Measurements from ENCODE around the gene MDN1.
"Not testable (repeated sequence)": the region's sequence is repeated elsewhere in the genome, so short reads cannot be mapped to it uniquely, and the experiment has no call there.

The MDN1 gene

DNA sequence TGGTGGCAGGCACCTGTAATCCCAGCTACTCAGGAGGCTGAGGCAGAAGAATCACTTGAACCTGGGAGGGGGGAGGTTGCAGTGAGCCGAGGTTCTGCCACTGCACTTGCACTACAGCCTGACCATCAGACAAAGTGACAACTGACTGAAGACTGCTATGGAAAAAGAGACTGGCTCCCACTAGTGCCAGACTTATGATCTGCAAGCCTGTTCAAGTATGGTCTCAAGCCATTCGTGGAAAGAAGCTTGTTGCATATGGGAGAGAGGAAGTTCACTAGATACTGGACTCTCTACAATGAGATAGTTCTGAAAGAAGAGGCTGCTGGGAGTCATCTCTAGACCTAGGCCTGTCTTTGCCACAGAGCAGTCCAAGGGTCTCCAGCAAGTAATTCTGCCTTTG is 26.7 kb downstream of the MDN1 start:
- peaks cover 34% of the 10 kb centered on the region for H3K4me1 Mint-ChIP-seq
- H3K9me3 Mint-ChIP-seq = no peaks in the 10 kb centered on the region
- H3K27ac Mint-ChIP-seq = peak overlapping the region; percentile 8 to 54
- ATAC-seq (peak; percentile 72), DNase-seq (peak; percentile 5 to 17)
- peak overlapping the region in 1 of 2 donors; percentile 16 for H3K4me3 Mint-ChIP-seq
- no peaks in the 10 kb centered on the region for H3K27me3 Mint-ChIP-seq

DNA sequence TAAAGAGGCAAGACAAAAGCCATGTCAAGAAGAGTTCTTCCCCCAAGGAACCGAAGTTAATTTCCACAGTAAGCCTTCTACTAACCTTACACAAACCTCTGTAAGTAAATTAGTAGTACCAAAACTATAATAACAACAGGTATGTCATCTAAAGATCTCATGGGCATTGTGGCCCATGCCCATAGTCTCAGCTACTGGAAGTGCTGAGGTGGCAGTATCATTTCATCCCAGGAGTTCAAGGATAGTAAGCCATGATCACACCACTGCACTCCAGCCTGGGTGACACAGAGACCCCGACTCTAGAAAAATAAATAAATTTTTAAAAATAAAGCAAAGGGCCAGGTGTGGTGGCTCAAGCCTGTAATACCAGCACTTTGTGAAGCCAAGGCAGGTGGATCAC is 29.2 kb downstream of the MDN1 start:
- Mint-ChIP-seq H3K27me3 (no peaks in the 10 kb centered on the region), H3K4me1 (peaks cover 28% of the 10 kb centered on the region), H3K4me3 (no peak overlapping the region), H3K9me3 (no peaks in the 10 kb centered on the region), H3K27ac (peak overlapping the region in 1 of 2 donors; percentile 54)
- ATAC-seq (no peak), DNase-seq (no peak)

DNA sequence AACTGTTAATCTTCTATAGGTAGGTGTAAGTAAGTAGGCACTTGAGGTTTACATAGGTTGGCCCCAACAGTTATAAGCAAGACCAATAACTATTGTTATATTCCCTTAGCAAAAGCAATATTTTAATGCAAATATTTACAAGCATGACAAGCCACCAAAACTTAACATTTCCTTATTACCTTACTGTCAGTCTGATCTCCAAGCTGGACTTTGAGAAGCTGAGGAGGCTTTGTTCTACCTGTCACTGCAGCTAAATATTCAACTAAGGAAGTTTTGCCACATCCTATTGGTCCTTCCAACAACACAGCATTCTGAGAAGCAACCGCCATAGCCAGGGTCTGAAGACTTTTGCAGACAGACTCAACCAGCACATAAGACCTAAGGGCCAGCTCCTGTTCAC is 29.6 kb downstream of the MDN1 start:
- H3K4me3 Mint-ChIP-seq = no peak overlapping the region

DNA sequence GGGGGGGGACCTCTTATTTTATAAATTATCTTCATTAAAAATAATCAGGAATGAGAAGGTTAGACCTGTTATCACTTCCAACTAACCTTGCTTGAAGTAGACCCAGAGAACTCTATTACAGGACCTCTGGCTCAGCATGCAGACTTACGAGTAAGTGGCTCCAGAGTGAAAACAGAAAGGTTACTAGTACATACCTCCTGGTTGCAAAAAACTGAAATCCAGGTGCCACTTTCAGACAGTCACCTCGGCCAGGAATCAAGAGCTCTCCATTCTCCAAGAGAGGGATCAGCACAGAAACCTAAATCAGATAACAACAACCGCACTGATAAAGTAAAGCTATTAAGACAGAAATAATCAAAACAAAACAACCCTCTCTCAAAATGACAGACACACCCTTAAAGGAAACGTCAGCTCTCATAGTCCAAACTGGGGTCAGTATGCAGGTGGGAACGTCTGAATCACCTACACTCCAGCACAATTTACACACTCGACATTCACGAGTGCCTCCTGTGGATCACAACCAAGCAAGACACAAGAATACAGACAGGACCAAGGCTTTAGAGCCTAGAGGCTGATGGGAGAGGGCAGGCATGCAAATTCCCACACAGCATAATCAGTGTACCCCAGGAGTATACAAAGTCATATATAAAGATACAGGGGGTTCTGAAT is 31.8 kb downstream of the MDN1 start:
- DNase-seq = no peak

More for the DNA sequence above, 29.6 kb downstream of the MDN1 start:
- no peak for DNase-seq
- Mint-ChIP-seq H3K9me3 (no peaks in the 10 kb centered on the region), H3K4me1 (peaks cover 24% of the 10 kb centered on the region), H3K27ac (peak overlapping the region in 1 of 2 donors; percentile 54), H3K27me3 (no peaks in the 10 kb centered on the region)
- no peak for ATAC-seq

DNA sequence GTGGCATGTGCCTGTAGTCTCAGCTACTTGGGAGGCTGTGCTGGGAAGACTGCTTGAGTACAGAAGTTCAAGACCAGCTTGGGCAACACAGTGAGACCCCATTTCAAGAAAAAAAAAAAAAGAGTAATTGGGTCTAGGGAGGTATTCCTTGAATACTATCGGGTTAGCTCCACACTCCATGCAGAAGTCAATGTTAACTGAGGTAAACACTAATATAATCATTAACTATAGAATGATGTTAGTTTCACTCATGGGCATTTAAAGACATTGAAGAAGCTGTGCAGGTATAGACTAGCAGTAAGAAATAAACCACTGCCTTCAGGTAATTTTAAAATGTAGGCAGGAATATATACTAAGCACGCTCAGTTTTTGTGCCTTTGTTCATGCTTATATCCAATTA is 32.6 kb downstream of the MDN1 start:
- DNase-seq = no peak
- no peaks in the 10 kb centered on the region for H3K27me3 Mint-ChIP-seq
- H3K4me1 Mint-ChIP-seq = no peaks in the 10 kb centered on the region
- H3K27ac Mint-ChIP-seq = no peak overlapping the region
- ATAC-seq = no peak
- no peak overlapping the region for H3K4me3 Mint-ChIP-seq
- no peaks in the 10 kb centered on the region for H3K9me3 Mint-ChIP-seq

More for the DNA sequence above, 31.8 kb downstream of the MDN1 start:
- Mint-ChIP-seq H3K27me3 (no peaks in the 10 kb centered on the region), H3K27ac (no peak overlapping the region), H3K4me1 (peaks cover 2% of the 10 kb centered on the region), H3K9me3 (no peaks in the 10 kb centered on the region), H3K4me3 (no peak overlapping the region)
- ATAC-seq = no peak

DNA sequence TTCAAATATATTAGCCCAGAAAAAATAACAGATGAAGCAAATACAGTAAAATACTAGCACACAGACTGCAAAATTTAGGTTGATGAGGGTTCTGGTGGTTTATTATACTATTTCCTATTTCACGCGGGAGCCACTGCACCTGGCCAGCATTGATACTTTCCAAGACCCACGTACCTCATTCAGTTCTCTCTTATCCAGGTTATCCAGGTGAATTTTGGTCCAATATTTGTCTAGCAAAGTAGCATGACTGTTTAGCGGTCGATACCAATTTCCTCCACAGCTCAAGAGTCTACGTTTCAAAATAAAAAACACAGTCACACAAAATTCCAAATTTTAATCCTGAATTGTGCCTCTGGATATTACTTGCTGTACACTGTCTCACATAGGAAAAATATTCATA is 34.8 kb downstream of the MDN1 start:
- H3K9me3 Mint-ChIP-seq = no peaks in the 10 kb centered on the region
- H3K27me3 Mint-ChIP-seq = no peaks in the 10 kb centered on the region
- ATAC-seq (no peak), DNase-seq (no peak)
- no peak overlapping the region for H3K4me3 Mint-ChIP-seq
- no peaks in the 10 kb centered on the region for H3K4me1 Mint-ChIP-seq
- peak overlapping the region in 1 of 2 donors; percentile 19 for H3K27ac Mint-ChIP-seq

DNA sequence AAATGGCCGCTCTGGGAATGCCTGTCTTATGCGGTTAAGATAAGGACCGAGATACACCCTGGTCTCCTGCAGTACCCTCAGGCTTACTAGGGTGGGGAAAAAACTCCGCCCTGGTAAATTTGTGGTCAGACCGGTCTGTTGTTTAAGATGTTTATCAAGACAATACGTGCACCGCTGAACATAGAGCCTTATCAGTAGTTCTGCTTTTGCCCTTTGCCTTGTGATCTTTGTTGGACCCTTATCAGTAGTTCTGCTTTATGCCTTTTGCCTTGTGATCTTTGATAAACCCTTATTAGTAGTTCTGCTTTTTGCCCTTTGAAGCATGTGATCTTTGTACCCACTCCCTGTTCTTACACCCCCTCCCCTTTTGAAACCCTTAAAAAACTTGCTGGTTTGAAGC is 36.3 kb downstream of the MDN1 start:
- H3K4me1 Mint-ChIP-seq, H3K9me3 Mint-ChIP-seq, H3K4me3 Mint-ChIP-seq, ATAC-seq, H3K27ac Mint-ChIP-seq, H3K27me3 Mint-ChIP-seq, DNase-seq: not testable (repeated sequence)

DNA sequence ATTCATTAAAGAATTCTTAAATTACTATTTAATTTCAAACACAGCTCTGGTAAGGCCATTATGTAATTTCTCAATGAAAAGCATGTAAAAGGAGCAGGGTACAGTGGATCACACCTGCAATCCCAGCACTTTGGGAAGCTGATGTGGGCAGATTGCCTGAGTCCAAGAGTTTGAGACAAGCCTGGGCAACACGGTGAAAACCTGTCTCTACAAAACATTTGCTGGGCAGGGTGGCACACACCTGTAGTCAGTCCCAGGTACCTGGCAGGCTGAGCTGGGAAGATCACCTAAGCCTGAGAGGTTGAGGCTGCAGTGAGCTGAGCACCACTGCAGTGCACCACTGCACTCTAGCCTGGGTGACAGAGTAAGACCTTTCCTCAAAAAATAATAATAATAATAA is 37.4 kb downstream of the MDN1 start:
- H3K4me1 Mint-ChIP-seq = no peaks in the 10 kb centered on the region
- no peak overlapping the region for H3K27ac Mint-ChIP-seq
- ATAC-seq (no peak), DNase-seq (no peak)
- H3K9me3 Mint-ChIP-seq = no peaks in the 10 kb centered on the region
- no peak overlapping the region for H3K4me3 Mint-ChIP-seq
- no peaks in the 10 kb centered on the region for H3K27me3 Mint-ChIP-seq

DNA sequence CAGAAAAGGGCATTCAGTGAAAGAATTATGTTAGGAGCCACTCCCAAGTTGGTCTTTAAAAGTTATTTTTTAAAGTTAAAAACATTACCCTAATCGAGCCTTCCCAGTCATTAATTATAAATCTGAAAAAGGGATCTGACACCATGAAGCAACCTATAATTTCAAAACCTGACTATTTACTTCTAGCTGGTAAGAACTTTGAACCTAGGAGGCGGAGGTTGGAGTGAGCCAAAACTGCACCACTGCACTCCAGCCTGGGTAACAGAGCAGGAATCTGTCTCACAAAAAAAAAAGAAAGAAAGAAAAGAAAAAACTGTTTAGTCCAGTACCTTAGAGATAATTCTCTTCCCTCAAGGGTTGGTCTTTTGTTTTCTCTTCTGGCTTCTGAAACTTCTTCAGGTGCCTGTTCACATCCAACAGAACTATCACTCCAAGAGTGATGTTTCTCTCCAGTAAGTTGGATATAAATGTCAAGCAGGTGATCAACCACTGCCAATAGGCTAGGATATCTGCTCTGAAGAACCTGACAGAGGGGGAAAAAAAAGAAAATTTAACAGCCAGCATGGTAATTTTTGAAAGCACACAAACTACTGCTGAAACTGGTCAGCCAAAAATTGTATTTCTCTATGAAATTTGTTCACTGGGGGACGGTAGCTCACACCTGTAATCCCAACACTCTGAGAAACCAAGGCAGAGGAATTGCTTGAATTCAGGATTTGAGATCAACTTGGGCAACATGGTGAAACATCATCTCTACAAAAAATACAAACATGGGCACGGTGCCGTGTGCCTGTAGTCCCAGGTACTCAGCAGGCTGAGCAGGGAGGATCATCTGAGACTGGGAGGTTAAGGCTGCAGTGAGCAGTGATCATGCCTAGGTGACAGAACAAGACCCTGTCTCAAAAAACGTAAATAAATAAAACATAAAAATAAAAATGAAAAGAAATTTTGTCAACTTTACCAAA is 38.2 kb downstream of the MDN1 start:
- DNase-seq (no peak), ATAC-seq (no peak)
- no peak overlapping the region for H3K4me3 Mint-ChIP-seq
- no peaks in the 10 kb centered on the region for H3K4me1 Mint-ChIP-seq
- no peaks in the 10 kb centered on the region for H3K27me3 Mint-ChIP-seq
- no peaks in the 10 kb centered on the region for H3K9me3 Mint-ChIP-seq
- H3K27ac Mint-ChIP-seq = no peak overlapping the region

DNA sequence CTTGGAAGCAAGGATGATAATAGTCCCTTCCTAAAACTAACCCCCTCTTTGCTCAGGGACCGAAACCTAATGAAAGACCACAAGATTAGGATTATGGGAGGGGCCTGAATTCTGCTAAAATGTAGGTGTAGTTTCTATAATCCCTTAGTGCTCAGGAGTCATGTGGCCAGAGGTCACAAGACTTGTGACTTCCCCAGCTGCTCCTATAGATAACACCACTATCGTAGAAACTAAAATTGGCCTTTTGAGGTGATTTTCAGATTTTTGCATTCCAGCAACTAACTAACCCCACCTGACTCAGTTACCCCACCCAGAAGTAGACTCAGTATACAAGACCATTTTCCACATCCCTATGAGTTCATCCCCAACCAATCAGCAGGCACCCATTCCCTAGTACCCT is 42.1 kb downstream of the MDN1 start:
- Mint-ChIP-seq H3K4me3 (no peak overlapping the region), H3K27me3 (no peaks in the 10 kb centered on the region), H3K27ac (no peak overlapping the region), H3K4me1 (no peaks in the 10 kb centered on the region), H3K9me3 (no peaks in the 10 kb centered on the region)
- ATAC-seq (no peak), DNase-seq (no peak)

DNA sequence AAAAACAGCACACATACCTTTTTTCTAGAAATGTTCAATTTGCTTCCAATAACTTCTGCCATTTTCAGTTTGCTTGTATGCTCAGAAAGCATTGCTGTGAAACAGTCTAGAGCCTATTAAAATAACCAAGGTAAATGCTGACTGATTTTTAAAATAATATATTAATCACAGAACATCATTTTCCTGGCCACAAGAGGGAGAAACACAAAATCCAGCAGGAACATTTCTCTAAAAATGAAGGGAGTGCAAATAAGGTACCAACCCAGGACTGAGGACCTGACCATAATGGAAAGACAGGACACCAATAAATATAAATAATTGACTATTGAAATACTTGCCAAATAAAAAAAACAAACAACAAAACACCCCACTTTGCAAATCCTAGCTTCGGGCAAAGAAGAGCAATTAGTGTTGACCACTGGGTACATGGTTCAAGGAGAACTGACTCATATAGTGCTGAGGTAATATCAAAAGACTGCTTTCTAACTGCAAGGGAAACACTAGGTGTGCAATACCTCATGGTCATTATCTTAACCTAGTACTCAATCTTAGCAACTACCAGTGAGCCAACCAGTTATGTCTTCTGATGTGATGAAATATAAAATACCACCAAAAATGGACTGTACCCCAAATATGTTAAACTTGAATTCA is 42.9 kb downstream of the MDN1 start:
- no peaks in the 10 kb centered on the region for H3K9me3 Mint-ChIP-seq
- ATAC-seq (no peak), DNase-seq (no peak)
- no peaks in the 10 kb centered on the region for H3K4me1 Mint-ChIP-seq
- no peak overlapping the region for H3K4me3 Mint-ChIP-seq
- no peak overlapping the region for H3K27ac Mint-ChIP-seq
- no peaks in the 10 kb centered on the region for H3K27me3 Mint-ChIP-seq

DNA sequence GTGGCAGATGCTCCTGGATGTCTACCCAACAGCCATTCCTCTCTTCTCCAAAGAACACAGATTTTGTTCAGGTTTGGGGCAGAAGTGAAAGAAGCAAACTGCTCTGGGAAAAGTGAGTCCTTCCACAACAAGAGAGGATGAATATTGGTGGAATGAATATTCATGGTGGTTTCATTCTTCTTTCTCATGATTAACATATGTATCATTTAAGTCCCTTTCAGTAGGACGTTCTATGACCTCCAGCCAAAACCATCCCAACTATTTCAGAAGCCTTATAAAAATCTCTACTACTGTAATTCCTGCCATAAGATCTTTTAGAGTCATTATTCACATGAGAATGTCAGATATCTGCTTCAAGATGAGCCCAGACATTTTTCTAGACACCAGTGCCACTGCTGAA is 44.4 kb downstream of the MDN1 start:
- Mint-ChIP-seq H3K27me3 (no peaks in the 10 kb centered on the region), H3K27ac (no peak overlapping the region), H3K4me1 (no peaks in the 10 kb centered on the region), H3K4me3 (no peak overlapping the region), H3K9me3 (no peaks in the 10 kb centered on the region)
- ATAC-seq = no peak
- no peak for DNase-seq

DNA sequence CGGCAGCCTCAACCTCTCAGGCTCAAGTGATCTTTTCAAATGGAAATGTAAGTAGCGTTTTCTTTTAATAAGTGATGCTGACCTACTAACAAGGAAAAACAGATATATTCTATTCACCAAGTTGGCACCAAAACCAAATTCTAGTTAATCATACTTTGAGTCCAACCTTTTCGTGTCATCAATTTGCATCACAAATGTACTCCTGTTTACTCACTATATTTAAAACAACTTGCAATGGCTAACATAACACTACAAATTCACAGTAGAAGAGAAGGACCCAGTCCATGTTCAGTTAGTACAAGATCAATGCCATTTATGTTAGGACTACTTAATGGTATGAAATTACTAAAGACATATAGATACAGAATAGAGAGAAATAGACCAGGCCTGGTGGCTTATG is 50.0 kb downstream of the MDN1 start:
- DNase-seq = no peak
- Mint-ChIP-seq H3K27me3 (no peaks in the 10 kb centered on the region), H3K27ac (no peak overlapping the region), H3K9me3 (no peaks in the 10 kb centered on the region), H3K4me3 (no peak overlapping the region), H3K4me1 (no peaks in the 10 kb centered on the region)
- no peak for ATAC-seq

DNA sequence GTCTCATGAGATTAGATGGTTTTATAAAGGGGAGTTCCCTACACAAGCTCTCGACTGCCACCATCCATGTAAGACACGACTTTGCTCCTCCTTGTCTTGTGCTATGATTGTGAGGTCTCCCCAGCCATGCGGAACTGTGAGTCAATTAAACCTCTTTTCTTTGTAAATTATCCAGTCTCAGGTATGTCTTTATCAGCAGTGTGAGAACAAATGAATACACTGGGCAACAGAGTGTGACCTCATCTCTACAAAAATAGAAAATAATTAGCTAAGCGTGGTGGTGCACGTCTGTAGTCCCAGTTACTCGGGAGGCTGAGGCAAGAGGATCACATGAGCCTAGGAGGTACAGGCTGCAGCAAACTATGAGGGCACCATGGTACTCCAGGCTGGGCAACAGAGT is 51.3 kb downstream of the MDN1 start:
- DNase-seq (no peak), ATAC-seq (no peak)
- no peaks in the 10 kb centered on the region for H3K27me3 Mint-ChIP-seq
- no peaks in the 10 kb centered on the region for H3K4me1 Mint-ChIP-seq
- H3K27ac Mint-ChIP-seq = no peak overlapping the region
- no peaks in the 10 kb centered on the region for H3K9me3 Mint-ChIP-seq
- no peak overlapping the region for H3K4me3 Mint-ChIP-seq

DNA sequence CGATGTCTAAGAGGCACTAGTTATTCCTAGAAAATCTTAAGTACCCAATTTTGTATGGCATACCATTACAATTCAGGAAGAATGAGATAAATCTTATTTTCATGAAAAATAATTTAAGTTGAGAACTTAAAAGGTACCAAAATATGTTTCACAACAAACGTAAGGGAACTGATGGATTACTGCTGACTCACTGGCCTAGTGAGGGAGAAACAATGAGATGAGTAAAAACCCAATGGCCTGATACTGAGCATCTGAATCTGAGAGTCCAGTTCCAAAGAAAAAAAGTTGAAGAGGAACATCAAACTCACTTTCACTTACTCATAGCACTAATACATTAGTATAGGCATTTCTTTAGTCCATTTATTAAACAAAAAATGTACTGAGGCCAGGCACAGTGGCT is 56.0 kb downstream of the MDN1 start:
- ATAC-seq (no peak), DNase-seq (no peak)
- no peak overlapping the region for H3K27ac Mint-ChIP-seq
- H3K9me3 Mint-ChIP-seq = no peaks in the 10 kb centered on the region
- H3K27me3 Mint-ChIP-seq = no peaks in the 10 kb centered on the region
- H3K4me3 Mint-ChIP-seq = no peak overlapping the region
- H3K4me1 Mint-ChIP-seq = no peaks in the 10 kb centered on the region

DNA sequence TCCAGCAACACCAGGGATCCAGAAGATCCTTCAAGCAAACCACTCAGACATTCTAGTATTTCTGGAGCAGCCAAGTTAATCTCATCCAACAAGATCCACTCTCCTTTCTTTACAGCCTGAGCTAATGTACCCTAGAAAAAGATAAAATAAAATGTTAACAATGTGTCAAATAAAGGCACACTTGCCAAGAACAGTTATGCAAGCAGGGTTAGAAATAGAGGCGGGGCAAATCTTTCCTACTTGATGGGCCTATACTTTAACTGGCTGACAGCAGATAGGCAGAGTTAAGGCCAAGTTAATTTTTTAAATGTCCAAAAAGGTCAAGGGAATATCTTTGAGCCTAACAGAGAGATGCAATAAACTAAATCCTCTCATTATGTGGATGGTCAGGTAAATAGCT is 60.8 kb downstream of the MDN1 start:
- no peak overlapping the region for H3K4me3 Mint-ChIP-seq
- H3K27me3 Mint-ChIP-seq = no peaks in the 10 kb centered on the region
- no peak overlapping the region for H3K27ac Mint-ChIP-seq
- H3K9me3 Mint-ChIP-seq = no peaks in the 10 kb centered on the region
- ATAC-seq (no peak), DNase-seq (no peak)
- H3K4me1 Mint-ChIP-seq = no peaks in the 10 kb centered on the region
